ENCODE data around the gene SCNN1B. TPM values are rescaled to one million over a fixed set of nuclear protein-coding genes. Genes with fewer than 3 reads are reported as not detected.
"Not testable (repeated sequence)": the region's sequence is repeated elsewhere in the genome, so short reads cannot be mapped to it uniquely, and the experiment has no call there.

Gene SCNN1B
- total RNA-seq, 1 donor from 2014 or later: 4.4 TPM

DNA sequence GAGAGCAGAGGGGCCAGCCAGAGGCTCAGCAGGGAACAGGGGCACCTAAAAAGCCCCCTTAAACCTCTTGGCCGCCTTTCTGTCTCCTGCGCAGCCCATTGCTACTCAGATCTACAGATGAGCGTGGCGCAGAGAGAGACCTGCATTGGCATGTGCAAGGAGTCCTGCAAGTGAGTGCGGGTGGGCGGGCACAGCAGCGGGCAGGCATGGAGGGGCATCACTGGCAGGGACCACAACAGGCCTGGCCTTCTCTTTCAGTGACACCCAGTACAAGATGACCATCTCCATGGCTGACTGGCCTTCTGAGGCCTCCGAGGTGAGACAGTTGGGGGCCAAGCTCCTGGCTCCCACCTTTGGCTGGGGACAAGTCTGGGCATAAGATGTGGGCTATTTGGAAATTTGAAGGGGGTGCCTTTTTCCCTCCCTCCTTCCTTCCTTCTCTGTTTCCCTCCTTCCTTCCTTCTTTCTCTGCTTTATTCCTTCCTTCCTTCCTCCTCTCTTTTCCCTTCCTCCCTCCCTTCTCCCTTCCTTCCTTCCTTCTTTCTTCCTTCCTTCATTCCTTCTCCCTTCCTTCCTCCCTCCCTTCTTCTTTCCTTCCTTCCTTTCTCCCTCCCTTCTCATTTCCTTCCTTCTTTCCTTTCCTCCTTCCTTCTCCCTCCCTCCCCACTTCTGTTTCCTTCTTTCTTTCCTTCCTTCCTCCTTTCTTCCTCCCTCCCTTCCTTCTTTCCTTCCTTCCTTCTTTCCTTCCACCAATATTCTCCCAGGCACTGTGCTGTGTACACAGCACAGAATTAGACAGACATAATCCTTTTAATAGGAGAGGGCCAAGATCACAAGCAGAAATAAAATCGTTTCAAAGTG lies 75.2 kb downstream of the SCNN1B start:
- DNase-seq (ENCODE audit: low spot score): no peak

DNA sequence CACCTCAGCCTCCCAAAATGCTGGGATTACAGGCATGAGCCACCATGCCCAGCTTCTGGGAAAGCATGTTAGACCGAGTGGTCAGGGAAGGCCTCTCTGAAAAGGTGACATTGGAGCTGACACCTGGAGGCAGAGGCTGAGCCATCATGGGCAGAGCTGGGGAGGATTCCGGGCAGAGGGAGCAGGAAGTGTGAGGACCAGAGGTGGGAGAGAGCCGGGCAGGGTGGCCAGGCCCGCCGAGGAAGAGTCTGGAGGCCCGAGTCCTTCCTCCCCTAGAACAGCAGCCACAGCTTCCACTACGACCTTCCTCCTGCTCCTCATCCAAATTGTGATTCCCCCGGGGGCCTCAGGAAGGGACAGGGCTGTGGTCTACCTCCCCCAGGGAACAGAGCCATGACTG lies 76.2 kb downstream of the SCNN1B start:
- no peak for DNase-seq (ENCODE audit: low spot score)

DNA sequence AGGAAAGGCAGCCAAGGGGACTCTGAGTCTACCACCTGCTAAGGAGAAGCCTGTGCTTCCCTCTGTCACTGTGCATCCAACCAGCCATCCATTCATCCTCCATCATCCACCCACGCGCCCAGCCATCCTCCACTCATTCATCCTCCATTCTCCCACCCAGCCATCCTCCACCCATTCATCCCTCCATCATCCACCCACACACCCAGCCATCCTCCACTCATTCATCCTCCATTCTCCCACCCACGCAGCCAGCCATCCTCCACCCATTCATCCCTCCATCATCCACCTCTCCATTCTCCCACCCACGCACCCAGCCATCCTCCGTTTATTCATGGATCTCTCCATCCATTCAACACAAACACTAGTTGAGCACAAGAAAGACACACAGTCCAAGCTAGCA lies 76.8 kb downstream of the SCNN1B start:
- DNase-seq (ENCODE audit: low spot score): no peak

DNA sequence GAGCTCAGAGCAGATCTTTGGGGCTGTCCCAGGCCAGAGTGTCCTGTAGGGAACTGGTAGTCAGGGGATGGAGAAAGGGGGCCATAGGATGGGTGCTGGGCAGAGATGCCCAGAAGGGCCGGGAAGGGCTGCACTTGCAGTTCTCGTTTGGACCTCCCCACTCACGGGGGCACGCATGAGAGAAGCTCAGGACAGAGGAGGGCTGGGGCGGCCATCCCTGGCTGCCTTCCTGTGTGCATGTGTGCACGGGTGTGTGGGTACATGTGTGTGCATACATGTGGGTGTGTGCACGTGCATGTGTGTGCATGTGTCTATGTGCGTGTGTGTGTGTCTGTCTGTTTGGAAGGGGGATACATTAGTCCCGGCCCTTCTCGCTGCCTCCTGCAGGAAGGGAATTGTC lies 77.6 kb downstream of the SCNN1B start:
- DNase-seq (ENCODE audit: low spot score): no peak

DNA sequence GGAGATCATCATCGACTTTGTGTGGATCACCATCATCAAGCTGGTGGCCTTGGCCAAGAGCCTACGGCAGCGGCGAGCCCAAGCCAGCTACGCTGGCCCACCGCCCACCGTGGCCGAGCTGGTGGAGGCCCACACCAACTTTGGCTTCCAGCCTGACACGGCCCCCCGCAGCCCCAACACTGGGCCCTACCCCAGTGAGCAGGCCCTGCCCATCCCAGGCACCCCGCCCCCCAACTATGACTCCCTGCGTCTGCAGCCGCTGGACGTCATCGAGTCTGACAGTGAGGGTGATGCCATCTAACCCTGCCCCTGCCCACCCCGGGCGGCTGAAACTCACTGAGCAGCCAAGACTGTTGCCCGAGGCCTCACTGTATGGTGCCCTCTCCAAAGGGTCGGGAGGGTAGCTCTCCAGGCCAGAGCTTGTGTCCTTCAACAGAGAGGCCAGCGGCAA lies 78.4 kb downstream of the SCNN1B start:
- no peak for DNase-seq (ENCODE audit: low spot score)

DNA sequence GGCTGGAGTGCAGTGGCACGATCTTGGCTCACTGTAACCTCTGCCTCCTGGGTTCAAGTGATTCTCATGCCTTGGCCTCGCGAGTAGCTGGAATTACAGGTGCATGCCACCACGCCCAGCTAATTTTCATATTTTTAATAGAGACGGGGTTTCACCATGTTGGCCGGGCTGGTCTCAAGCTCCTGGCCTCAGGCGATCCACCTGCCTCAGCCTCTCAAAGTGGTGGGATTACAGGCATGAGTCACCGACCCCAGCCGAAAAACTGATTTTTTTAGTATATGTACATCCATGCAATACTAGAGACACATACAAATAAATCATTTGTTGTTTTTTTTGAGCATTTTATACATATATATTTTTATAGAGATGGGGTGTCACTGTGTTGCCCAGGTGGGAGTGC lies 79.6 kb downstream of the SCNN1B start:
- not testable (repeated sequence) for DNase-seq (ENCODE audit: low spot score)

DNA sequence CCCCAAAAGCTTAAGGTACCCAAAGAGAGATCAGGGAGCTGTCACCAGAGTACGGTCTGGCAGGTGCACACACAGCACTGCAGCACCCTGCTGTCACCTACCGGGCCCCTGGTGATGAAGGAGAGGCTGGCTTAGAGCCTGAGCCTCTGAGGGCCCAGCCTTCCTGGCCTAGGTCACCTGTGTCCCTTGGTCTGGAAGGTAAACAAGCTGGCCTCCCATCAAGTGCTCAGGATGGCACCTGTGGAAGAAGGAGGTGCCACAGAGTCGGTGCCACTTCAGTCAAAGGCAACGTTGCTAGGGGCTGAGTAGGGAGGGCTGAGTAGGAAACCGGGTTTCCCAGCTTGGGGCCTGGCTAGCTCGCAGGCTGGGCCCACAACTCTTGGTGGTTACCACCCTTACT lies 80.2 kb downstream of the SCNN1B start:
- no peak for DNase-seq (ENCODE audit: low spot score)

DNA sequence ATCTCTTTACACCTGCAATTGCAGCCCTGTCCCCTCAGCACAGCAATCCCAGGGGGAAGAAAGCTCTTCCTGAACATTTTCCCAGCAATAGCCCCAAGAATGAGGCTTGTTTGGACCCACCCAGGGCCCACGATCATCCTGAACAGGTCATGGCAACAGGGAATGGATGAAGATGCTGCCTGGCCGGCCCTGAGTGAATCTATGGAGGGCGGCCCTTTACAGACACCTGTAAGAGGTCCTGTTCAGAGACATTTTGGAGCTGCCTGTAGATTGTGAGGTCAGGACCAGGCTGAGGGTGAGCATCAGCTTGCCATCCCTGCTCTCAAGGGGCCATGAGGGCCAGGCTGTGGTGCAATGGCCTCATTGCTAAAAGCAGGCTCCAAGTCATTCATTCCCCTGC lies 81.8 kb downstream of the SCNN1B start:
- DNase-seq (ENCODE audit: low spot score): no peak

DNA sequence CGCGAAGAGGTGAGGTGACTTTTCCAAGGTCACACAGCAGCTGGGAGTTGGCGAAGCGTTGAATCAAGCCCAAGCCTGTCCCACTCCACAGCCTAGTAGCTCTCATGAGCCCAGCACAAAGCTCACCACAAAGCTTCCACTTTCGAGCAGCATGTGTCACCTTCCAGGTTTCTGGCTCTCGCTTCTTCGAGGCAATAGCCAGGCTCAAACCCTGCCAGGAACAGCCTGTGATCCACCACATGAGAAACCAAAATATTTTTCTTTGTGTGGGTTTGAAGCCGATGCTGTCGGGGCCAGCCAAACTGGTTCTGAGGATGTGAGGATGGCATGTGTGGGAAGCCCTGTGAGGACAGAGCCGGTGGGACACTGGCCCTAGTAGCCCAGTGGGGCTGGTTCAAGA lies 82.8 kb downstream of the SCNN1B start:
- no peak for DNase-seq (ENCODE audit: low spot score)

DNA sequence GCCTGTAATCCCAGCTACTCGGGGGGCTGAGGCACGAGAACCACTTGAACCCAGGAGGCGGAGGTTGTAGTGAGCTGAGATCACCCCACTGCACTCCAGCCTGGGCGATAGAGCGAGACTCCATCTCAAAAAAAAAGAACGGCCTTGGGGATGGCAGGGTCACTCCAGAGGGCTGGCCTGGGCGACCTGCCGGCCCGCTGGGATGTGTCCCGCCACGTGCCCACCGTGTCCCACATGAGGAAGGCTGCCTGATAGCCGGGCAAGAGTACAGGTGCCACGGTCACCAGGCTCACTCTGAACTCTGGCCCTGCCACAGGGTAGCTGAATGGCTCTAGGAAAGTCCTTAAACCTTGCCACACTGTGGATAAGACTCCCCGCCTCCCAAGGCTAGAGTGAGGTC lies 83.3 kb downstream of the SCNN1B start:
- no peak for DNase-seq (ENCODE audit: low spot score)

DNA sequence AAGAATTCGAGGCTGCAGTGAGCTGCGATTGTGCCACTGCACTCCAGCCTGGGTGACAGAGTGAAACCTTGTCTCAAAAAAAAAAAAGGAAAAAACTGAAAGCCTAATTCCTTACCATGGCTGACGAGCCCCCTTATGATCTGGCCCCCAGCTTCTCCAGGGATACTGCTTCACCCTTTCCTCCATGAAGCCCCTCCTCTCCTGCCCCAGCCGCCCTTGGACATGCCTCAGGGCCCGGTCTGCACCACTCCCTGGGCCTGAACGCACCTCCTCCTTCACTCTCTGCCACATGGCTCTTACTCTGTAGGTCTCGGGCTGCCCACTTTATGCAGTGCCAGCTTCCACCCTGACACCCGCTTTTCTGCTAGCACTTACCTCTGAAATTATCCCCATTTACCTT lies 85.6 kb downstream of the SCNN1B start:
- DNase-seq (ENCODE audit: low spot score): no peak

DNA sequence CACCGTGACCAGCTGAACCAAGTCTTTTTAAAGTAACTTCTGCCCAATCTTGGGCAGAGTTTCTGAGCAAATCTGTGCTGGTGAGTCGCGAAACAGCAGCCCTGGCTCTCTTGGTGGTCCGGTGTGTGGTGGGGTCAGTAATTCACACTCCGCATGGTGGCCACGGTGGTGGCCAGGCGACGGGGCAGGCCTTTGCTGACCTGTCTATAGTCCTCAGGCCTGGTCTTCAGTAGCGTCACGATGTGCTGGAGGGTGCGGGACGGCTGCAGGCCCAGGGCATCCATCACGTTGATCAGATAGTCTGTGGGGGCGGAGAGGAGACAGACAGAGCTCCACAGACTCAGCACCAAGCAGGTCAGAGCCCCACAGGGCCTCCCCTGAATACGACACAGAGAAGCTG lies 86.7 kb downstream of the SCNN1B start:
- DNase-seq (ENCODE audit: low spot score): no peak

DNA sequence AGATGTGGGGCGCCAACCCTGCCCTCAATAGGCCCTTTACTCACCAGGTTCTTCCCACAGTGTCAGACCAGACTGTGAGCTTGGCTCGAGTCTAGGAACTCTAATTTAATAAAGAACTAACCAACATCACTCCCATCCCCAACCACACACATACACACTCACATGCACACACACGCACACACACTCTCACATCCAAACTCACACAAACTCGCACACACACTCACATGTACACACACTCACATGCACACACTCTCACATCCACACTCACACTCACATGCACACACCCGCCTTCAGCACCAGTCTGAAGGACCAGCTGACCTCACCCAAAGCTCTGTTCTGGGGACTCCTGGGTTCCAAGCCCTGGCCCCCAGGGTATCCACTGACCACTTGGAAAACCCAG lies 87.1 kb downstream of the SCNN1B start:
- no peak for DNase-seq (ENCODE audit: low spot score)

DNA sequence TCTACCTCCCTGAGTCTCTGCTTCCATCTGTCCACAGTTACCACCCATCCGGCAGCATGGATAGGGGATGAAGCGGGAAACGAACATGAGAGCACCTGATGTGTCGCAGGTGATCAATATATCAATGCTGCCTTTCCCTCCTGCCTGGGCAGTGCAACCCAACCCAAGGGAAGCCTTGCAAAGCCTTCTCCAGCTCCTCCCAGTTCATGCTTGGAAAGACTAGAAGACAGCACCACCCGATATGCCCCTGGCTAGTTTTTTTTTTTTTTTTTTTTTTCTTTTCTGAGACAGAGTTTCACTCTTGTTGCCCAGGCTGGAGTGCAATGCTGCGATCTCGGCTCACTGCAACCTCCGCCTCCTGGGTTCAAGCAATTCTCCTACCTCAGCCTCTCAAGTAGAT lies 87.8 kb downstream of the SCNN1B start:
- not testable (repeated sequence) for DNase-seq (ENCODE audit: low spot score)

DNA sequence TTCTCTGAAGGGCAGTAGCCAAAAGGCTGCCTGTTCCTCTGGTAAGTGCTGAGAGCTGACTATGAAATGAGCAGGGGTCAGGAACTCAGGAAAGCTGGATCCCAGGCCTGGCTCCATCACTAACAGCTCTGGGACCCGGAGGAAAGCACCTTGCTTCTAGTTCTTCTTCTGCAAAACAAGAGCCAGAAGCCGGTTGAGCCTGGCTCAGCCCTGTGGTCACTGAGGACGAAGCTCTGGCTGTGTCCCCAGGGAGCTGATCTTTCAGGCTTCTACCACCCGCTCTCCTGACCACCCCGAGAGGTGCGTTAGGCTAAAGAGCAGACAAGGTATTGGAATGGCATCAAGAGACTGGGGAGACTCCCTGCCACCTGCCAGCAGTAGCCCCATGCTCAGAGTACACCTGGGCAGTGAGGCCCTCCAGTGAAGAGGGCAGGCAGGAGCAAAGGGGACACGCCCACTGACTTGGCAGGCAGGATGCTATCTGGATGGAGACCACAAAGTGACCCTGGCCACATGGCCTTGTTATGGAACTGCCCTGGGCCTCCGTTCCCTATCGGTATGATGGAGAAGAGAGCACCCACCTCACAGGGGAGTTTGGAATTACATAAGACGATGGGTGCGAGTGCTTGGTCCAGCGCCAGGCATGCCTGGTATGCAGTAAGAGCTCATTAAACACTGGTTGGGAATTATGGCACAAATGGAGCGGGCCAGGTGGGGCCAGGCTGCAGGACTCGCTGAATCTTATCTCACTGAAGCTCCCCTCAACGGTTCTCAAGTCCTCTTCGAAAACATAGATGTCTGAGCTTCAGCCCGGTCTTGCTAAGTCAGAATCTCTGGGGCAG lies 89.5 kb downstream of the SCNN1B start:
- DNase-seq (ENCODE audit: low spot score): no peak

DNA sequence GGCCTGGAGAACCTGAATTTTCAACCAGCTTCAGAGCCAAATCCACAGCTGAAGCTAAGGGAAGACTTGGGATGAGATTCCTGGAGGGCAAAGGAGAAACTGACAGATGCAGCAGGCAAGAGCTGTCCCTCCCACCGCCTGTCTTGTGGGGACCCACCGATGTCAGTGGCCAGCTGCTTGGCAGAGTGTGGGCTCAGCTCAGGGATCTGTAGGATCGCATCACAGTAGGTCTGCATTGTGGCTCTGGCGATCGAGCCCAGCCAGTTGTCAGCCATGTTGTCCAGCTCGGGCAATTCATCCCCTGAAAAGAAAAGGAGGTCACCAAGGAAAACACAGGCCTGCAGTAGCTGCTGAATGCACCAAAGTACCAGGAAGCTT lies 90.1 kb downstream of the SCNN1B start:
- no peak for DNase-seq (ENCODE audit: low spot score)

DNA sequence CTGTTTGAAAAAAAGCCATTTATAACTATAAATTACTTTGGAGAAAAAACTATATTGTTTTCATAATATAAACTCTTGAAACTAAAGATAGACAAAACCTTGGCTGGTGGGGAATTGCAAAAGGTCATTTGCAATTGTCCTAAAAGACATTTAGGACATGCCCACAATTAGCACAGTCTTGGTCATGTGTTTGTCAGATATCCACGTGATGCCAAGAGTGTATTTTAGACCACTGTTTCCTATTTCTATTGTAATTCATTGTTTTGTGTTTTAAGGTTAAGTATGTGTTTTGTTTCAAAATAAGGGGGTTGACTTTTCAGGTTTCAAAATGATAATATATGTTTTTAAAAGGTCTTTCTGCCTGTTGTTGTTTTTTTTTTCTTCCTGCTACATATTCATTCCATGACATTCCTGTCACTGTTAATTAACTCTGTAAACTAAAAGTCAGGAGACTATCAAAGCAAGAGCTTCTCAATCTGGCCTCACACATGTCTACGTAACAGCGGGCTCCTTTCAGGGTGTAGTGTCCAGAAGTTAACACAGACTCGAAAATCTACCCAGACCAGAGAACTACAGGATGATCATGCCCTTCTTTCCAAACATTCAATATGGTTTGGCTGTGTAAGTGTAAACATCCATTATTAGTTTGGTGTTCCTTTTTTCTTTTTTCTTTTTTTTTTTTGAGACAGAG lies 92.2 kb downstream of the SCNN1B start:
- DNase-seq (ENCODE audit: low spot score): no peak

DNA sequence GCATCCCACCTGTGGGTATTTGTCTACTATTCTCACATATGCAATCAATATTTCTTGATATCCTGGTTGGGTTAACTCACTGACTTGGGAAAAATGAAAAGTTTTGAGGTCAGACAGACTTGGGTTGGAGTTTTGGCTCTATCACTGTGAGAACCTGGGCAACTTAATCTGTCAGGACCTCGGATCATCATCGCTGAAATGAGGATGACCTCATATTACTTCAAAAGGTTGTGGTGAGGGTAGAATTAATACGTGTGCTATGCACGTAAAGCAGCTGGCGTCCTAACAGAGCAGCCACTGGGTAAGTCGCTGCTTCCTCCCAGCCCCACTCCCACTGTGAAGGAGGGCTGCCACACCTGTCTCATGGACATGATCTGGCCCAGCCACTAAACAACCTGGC lies 93.6 kb downstream of the SCNN1B start:
- no peak for DNase-seq (ENCODE audit: low spot score)

DNA sequence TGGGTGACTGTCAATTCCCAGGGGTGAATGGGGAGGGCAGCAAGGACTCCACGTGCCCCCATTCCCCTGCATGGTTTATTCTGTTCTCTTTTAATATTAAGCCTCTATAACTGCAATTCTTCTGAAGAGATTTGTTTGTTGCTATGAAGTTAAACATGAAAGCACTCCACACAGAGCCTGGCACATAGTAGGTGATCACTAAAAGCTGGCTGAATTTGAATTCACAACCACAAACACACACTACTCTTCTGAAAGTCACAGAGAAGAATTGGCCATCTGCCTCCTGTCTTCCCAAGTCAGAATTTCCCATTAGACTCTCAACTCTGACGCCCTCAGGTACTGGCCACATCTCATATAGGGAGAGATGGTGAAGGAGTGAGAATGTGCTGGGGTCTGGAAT lies 95.4 kb downstream of the SCNN1B start:
- DNase-seq (ENCODE audit: low spot score): no peak

DNA sequence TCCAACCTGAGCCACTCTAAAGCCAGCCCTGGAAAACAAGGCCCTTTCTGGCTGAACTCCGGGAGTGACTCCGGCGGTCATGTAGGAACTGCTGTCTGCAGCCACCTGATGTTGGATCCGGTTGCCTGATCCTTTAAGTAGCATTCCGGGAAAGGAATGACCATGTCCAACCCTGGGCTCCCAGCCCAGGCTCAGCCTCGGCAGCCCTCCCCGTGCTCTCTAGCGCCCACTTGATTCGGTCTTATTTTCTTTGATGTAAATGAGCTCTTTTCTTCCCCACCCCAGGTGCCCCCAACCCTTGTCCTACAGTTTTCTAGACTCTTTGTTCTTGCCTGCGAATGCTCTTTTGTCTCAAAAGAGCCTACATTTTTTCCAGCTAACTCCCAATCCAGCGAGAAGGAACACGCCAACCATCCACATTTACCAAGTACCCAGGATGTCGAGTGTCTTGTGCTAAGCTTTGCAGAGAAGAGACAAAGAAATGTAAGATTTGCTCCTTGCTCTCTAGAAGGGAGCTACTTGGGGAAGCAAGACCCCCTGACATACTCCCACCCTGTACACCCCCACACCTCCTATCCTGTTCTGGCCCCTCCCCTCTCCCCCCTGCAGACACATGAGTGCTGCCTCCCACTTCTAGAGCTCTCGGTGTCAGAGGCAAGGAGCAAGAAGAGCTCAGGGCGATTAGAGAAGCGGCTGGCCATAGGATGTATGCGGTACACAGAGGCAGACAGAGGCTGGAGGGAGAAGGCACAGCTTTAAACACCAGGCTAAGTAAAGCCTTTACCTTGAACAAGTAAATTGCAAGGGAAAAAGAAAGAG lies 97.1 kb downstream of the SCNN1B start:
- no peak for DNase-seq (ENCODE audit: low spot score)

DNA sequence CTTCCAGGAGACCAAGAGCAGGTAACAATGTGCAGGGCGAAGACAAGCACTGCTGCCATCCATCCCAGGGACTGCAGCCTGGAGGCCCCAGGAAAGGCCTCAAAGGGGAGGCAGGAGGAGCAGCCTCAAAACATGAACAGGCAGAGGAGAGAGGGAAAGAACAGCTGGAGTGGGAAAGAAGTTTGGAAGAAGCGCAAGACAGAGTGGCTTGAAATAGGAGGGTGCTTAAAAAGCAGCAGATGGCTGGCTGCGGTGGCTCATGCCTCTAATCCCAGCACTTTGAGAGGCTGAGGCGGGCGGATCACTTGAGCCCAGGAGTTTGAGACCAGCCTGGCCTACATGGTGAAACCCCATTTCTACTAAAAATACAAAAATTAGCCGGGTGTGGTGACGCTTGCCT lies 98.3 kb downstream of the SCNN1B start:
- not testable (repeated sequence) for DNase-seq (ENCODE audit: low spot score)
